Endothelial cell of umbilical vein (primary cell): ENCODE results near the gene GRIN3B.

Source experiments
- EZH2 ChIP-seq: IDR thresholded peaks from 2 replicates; pipeline ENCODE4 v1.6.1; 2012; ENCODE audit warnings: borderline replicate concordance, low read depth, mild to moderate bottlenecking, moderate library complexity, low read length, inconsistent platforms; ENCODE audit not compliant: severe bottlenecking
- FOS ChIP-seq: IDR thresholded peaks from 2 replicates; pipeline ENCODE4 v1.6.1; 2011; ENCODE audit warnings: mild to moderate bottlenecking, low read length, moderate library complexity, borderline replicate concordance; ENCODE audit not compliant: insufficient read depth
- POLR2A ChIP-seq: IDR thresholded peaks from 2 replicates; pipeline ENCODE4 v1.6.1; 2012; ENCODE audit warnings: low read depth, mild to moderate bottlenecking, control low read depth, low read length
- POLR2AphosphoS5 ChIP-seq: IDR thresholded peaks from 2 replicates; pipeline ENCODE4 v1.6.1; 2012; ENCODE audit warnings: low read depth, mild to moderate bottlenecking, control low read depth, low read length, moderate library complexity; ENCODE audit not compliant: insufficient read depth
- TF ChIP-seq, protein P1 (sequence below), 2 donors: IDR thresholded peaks; 1 replicate in 1 of 2; 2 replicates in 1 of 2; pipeline ENCODE4 v1.5.1; 2011; ENCODE audit warnings: low read length in 2 of 2, mild to moderate bottlenecking in 2 of 2, moderate library complexity in 2 of 2, control low read depth in 1 of 2, inconsistent platforms in 1 of 2, low read depth in 1 of 2; ENCODE audit not compliant: insufficient read depth in 1 of 2; ENCODE audit errors: extremely low read depth in 1 of 2

DNA sequence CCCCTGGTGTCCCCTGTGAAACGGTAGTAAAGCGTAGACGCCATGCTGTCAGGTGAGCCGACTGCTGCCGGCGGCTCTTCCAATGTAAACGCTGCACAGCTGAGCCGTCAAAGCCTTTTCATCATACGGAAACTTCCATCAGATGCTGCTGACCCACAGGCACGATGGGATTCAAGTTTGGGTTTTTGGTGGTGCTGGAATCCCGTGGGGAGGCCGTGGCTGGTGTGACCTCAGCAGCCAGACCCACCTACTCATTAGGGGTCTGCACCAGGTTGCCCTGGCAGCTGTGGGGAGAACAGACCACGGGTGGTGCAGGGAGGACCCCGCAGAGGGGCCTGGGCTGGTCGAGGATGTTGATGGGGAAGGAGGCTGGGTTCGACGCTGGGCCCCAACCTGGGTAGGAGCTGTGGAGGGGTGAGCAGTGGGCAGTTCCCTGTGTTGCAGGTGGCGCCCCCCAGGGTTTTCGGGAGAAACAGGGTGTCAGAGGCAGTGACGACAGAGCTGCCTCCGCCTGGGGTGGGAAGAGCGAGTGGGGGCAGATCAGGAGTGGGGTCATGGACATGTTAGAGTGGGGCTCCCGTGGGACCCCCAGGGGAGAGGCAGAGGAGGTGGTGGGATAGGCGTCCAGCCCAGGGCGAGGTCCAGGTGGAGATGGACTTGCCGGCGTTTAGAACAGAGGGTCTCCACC lies 6.6 kb downstream of the GRIN3B start:
- TF ChIP-seq, protein P1, sequence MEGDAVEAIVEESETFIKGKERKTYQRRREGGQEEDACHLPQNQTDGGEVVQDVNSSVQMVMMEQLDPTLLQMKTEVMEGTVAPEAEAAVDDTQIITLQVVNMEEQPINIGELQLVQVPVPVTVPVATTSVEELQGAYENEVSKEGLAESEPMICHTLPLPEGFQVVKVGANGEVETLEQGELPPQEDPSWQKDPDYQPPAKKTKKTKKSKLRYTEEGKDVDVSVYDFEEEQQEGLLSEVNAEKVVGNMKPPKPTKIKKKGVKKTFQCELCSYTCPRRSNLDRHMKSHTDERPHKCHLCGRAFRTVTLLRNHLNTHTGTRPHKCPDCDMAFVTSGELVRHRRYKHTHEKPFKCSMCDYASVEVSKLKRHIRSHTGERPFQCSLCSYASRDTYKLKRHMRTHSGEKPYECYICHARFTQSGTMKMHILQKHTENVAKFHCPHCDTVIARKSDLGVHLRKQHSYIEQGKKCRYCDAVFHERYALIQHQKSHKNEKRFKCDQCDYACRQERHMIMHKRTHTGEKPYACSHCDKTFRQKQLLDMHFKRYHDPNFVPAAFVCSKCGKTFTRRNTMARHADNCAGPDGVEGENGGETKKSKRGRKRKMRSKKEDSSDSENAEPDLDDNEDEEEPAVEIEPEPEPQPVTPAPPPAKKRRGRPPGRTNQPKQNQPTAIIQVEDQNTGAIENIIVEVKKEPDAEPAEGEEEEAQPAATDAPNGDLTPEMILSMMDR (IDR thresholded peaks at IDR 0.05; ENCODE audit: extremely low read depth in 1 of 2, insufficient read depth in 1 of 2, low read depth in 1 of 2, low read length in 2 of 2), result no peak
- no peak for TF ChIP-seq POLR2AphosphoS5
- TF ChIP-seq POLR2A, result no peak
- TF ChIP-seq EZH2, result no peak
- TF ChIP-seq FOS, result no peak
